GM19467 (cell line): ENCODE results near the gene BBOX1.
"Not testable (repeated sequence)": the region's sequence is repeated elsewhere in the genome, so short reads cannot be mapped to it uniquely, and the experiment has no call there.

Experiments used
- ATAC-seq: cut with Tn5 transposase; IDR thresholded peaks from one replicate; pipeline ENCODE4 v1.9.1; 2021; ENCODE audit warnings: mild to moderate bottlenecking, moderate library complexity; ENCODE audit not compliant: unreplicated experiment

Gene BBOX1

DNA sequence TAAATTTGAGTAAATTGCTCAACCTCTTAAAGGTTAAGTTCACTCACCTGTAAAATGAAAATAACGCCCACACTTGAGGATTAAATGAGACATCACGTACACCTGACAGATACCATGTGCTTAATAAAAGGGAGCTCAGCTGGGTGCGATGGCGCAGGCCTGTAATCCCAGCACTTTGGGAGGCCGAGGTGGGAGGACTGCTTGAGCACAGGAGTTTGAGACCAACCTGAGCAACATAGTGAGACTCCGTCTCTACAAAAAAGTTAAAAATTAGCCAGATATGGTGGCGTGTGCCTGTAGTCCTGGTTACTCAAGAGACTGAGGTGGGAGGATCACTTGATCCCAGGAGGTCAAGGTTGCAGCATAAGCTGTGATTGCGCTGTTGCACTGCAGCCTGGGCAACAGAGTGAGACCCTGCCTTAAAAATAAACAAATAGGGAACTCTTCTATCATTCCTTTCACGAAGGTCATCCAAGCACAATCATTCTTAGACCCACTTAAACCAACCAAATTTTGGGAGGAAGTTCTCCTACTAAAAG is 134.1 kb downstream of the BBOX1 start:
- no peak for ATAC-seq

DNA sequence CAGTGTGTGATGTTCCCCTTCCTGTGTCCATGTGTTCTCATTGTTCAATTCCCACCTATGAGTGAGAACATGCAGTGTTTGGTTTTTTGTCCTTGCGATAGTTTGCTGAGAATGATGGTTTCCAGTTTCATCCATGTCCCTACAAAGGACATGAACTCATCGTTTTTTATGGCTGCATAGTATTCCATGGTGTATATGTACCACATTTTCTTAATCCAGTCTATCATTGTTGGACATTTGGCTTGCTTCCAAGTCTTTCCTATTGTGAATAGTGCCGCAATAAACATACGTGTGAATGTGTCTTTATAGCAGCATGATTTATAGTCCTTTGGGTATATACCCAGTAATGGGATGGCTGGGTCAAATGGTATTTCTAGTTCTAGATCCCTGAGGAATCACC is 134.9 kb downstream of the BBOX1 start:
- not testable (repeated sequence) for ATAC-seq
